ENCODE data around the gene GUSB.
"Not testable (repeated sequence)": the region's sequence is repeated elsewhere in the genome, so short reads cannot be mapped to it uniquely, and the experiment has no call there.

DNA sequence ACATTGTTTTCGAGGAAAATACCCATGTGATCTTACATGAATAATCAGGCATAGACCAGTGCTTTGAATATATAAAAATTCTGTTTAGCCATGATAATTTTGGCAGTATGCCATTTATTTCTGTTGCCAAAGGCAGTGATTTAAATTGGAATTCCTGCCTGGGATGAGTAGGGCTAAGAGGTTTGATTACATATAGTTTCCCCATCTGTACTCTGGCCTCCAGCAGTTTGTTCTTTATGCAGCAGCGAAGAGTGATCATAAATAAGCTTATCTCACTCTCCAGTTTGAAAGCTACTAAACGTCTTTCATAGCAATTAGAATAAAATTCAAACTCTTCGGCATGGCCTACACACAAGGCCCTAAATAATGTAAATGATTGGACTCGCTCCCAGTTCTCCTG lies 36.2 kb downstream of the GUSB start:
- TF ChIP-seq TAF1 (IDR thresholded peaks at IDR 0.05; ENCODE audit: borderline replicate concordance, low read depth, low read length); POLR2A (IDR thresholded peaks at IDR 0.05; ENCODE audit: low read depth, low read length); POLR2AphosphoS5 (IDR thresholded peaks at IDR 0.05; ENCODE audit: low read depth, low read length): not testable (repeated sequence)
